Neural cell (in vitro differentiated cells): ENCODE results near the gene DLG2.

Experiments
- CTCF ChIP-seq: fragments of 450-650 bp; IDR thresholded peaks from 2 replicates; pipeline ENCODE4 v1.5.1; 2014; ENCODE audit warnings: antibody characterized with exemption, mild to moderate bottlenecking, moderate library complexity; ENCODE audit not compliant: poor library complexity, severe bottlenecking
- EP300 ChIP-seq: fragments of 450-650 bp; conservative IDR thresholded peaks from 2 replicates; pipeline ENCODE4 v1.6.1; 2014; ENCODE audit warnings: antibody characterized with exemption, mild to moderate bottlenecking, moderate library complexity; ENCODE audit not compliant: poor library complexity, severe bottlenecking
- EZH2 ChIP-seq: fragments of 200-600, 300-800 bp; shearing (Covaris generic), sonication (generic); IDR thresholded peaks from 2 replicates; pipeline ENCODE4 v1.6.1; 2014; ENCODE audit warnings: antibody characterized with exemption, low read length, borderline replicate concordance, mild to moderate bottlenecking; ENCODE audit not compliant: insufficient read depth, poor library complexity, severe bottlenecking
- MXI1 ChIP-seq: fragments of 450-650 bp; conservative IDR thresholded peaks from 2 replicates; pipeline ENCODE4 v1.6.1; 2014; ENCODE audit warnings: antibody characterized with exemption, mild to moderate bottlenecking; ENCODE audit not compliant: poor library complexity, severe bottlenecking
- POLR2AphosphoS5 ChIP-seq: IDR thresholded peaks from 2 replicates; pipeline ENCODE4 v1.6.1; 2012
- RAD21 ChIP-seq: fragments of 450-650 bp; conservative IDR thresholded peaks from 2 replicates; pipeline ENCODE4 v1.6.1; 2014; ENCODE audit warnings: antibody characterized with exemption, mild to moderate bottlenecking, moderate library complexity
- REST ChIP-seq: IDR thresholded peaks from 2 replicates; pipeline ENCODE4 v1.6.1; 2012; ENCODE audit warnings: borderline replicate concordance
- SMC3 ChIP-seq: fragments of 450-650 bp; conservative IDR thresholded peaks from 2 replicates; pipeline ENCODE4 v1.6.1; 2014; ENCODE audit warnings: antibody characterized with exemption, mild to moderate bottlenecking, moderate library complexity; ENCODE audit not compliant: poor library complexity
- TAF1 ChIP-seq: IDR thresholded peaks from 2 replicates; pipeline ENCODE4 v1.6.1; 2012; ENCODE audit warnings: low read depth

GRCh38 chr11:84963240-84963639, 663.9 kb downstream of the DLG2 start:
- TF ChIP-seq CTCF = no peak
- no peak for TF ChIP-seq REST
- no peak for TF ChIP-seq TAF1
- no peak for TF ChIP-seq MXI1
- TF ChIP-seq EZH2 = no peak
- TF ChIP-seq POLR2AphosphoS5 = no peak
- no peak for TF ChIP-seq EP300
- no peak for TF ChIP-seq RAD21
- TF ChIP-seq SMC3 = no peak
